KMS-11 (cell line): ENCODE results near the gene LGI2.
"Not testable (repeated sequence)": the region's sequence is repeated elsewhere in the genome, so short reads cannot be mapped to it uniquely, and the experiment has no call there.

Experiments used
- H2AFZ ChIP-seq: fragments of 200-600 bp; sonication (generic); 2 replicates; pipeline ENCODE4 v1.6.1; 2016; ENCODE audit warnings: antibody characterized with exemption, mixed run types, low read depth
- H3K27ac ChIP-seq: fragments of 200-600 bp; sonication (generic); 2 replicates; pipeline ENCODE4 v1.6.1; 2016; ENCODE audit warnings: mild to moderate bottlenecking, mixed run types
- H3K27me3 ChIP-seq: fragments of 200-600 bp; sonication (generic); 2 replicates; pipeline ENCODE4 v1.6.1; 2017; ENCODE audit warnings: mild to moderate bottlenecking, low read depth, mixed run types, moderate library complexity; ENCODE audit not compliant: insufficient read depth
- H3K36me3 ChIP-seq: fragments of 200-600 bp; sonication (generic); 2 replicates; pipeline ENCODE4 v1.6.1; 2017; ENCODE audit warnings: mild to moderate bottlenecking, mixed run types; ENCODE audit not compliant: insufficient read depth
- H3K4me1 ChIP-seq: fragments of 200-600 bp; sonication (generic); 2 replicates; pipeline ENCODE4 v1.6.1; 2016; ENCODE audit warnings: mild to moderate bottlenecking, low read depth, mixed run types; ENCODE audit not compliant: poor library complexity, severe bottlenecking
- H3K4me2 ChIP-seq: fragments of 200-600 bp; sonication (generic); 2 replicates; pipeline ENCODE4 v1.7.0; 2016; ENCODE audit warnings: mild to moderate bottlenecking, mixed run types
- H3K4me3 ChIP-seq: fragments of 200-600 bp; sonication (generic); IDR thresholded peaks from 2 replicates; pipeline ENCODE4 v1.6.1; 2017; ENCODE audit warnings: low read depth, low read length, mixed read lengths; ENCODE audit not compliant: insufficient read depth
- H3K79me2 ChIP-seq: fragments of 200-600 bp; sonication (generic); 2 replicates; pipeline ENCODE4 v1.6.1; 2016; ENCODE audit warnings: low read depth, mixed run types; ENCODE audit not compliant: insufficient read depth
- H3K9ac ChIP-seq: fragments of 200-600 bp; sonication (generic); 2 replicates; pipeline ENCODE4 v1.6.1; 2016; ENCODE audit warnings: mild to moderate bottlenecking, mixed run types
- H4K20me1 ChIP-seq: fragments of 200-600 bp; sonication (generic); 2 replicates; pipeline ENCODE4 v1.6.1; 2016; ENCODE audit warnings: mild to moderate bottlenecking, mixed run types; ENCODE audit not compliant: insufficient read depth
- CTCF ChIP-seq: fragments of 200-600 bp; sonication (generic); conservative IDR thresholded peaks from 2 replicates; pipeline ENCODE4 v1.6.1; 2017; ENCODE audit warnings: low read depth, mild to moderate bottlenecking, antibody characterized with exemption, low read length, moderate library complexity, mixed read lengths

The LGI2 gene

GRCh38 chr4:25020236-25020635 lies 10.5 kb downstream of the LGI2 start:
- Histone ChIP-seq H3K4me1 (no peaks in the 10 kb centered on the region), H3K4me3 (no peak overlapping the region), H2AFZ (no peak overlapping the region), H3K79me2 (no peaks in the 10 kb centered on the region), H3K27me3 (no peaks in the 10 kb centered on the region), H3K4me2 (no peak overlapping the region), H3K27ac (no peak overlapping the region), H3K9ac (no peak overlapping the region), H3K36me3 (no peaks in the 10 kb centered on the region), H4K20me1 (no peaks in the 10 kb centered on the region)
- TF ChIP-seq CTCF = no peak

GRCh38 chr4:25019501-25019900 lies 11.2 kb downstream of the LGI2 start:
- H3K27ac ChIP-seq = no peak overlapping the region
- H3K36me3 ChIP-seq = no peaks in the 10 kb centered on the region
- no peaks in the 10 kb centered on the region for H3K27me3 ChIP-seq
- no peaks in the 10 kb centered on the region for H3K79me2 ChIP-seq
- H3K4me1 ChIP-seq = no peaks in the 10 kb centered on the region
- no peak overlapping the region for H3K4me3 ChIP-seq
- H3K9ac ChIP-seq = no peak overlapping the region
- H2AFZ ChIP-seq = no peak overlapping the region
- no peak for TF ChIP-seq CTCF
- H3K4me2 ChIP-seq = no peak overlapping the region
- H4K20me1 ChIP-seq = no peaks in the 10 kb centered on the region

GRCh38 chr4:25015012-25015411 lies 15.7 kb downstream of the LGI2 start:
- Histone ChIP-seq H3K4me2 (no peak overlapping the region), H3K79me2 (no peaks in the 10 kb centered on the region), H3K36me3 (no peaks in the 10 kb centered on the region), H4K20me1 (no peaks in the 10 kb centered on the region), H3K4me1 (no peaks in the 10 kb centered on the region), H3K27me3 (no peaks in the 10 kb centered on the region), H3K4me3 (no peak overlapping the region), H2AFZ (no peak overlapping the region), H3K27ac (no peak overlapping the region), H3K9ac (no peak overlapping the region)
- TF ChIP-seq CTCF = no peak

GRCh38 chr4:25014662-25014983 lies 16.1 kb downstream of the LGI2 start:
- not testable (repeated sequence) for H2AFZ ChIP-seq, H3K4me1 ChIP-seq, H3K36me3 ChIP-seq, H3K27me3 ChIP-seq, H3K4me3 ChIP-seq, H4K20me1 ChIP-seq, H3K27ac ChIP-seq, H3K79me2 ChIP-seq, H3K4me2 ChIP-seq, H3K9ac ChIP-seq

- H3K36me3 ChIP-seq = no peaks in the 10 kb centered on the region
- no peak overlapping the region for H3K27ac ChIP-seq
- H3K79me2 ChIP-seq = no peaks in the 10 kb centered on the region
- no peaks in the 10 kb centered on the region for H4K20me1 ChIP-seq
- H3K27me3 ChIP-seq = no peaks in the 10 kb centered on the region
- no peak overlapping the region for H2AFZ ChIP-seq
- no peak for TF ChIP-seq CTCF
- H3K9ac ChIP-seq = no peak overlapping the region
- no peak overlapping the region for H3K4me3 ChIP-seq
- no peaks in the 10 kb centered on the region for H3K4me1 ChIP-seq
- H3K4me2 ChIP-seq = no peak overlapping the region
These were observed 16.7 kb downstream of the LGI2 start for GRCh38 chr4:25013756-25014661.
